Pancreas (tissue), 10 donors: Measurements from ENCODE around the gene ZBTB20. TPM values are rescaled to one million over a fixed set of nuclear protein-coding genes. Genes with fewer than 3 reads are reported as not detected.

Experiments used
- ATAC-seq, 4 donors: fragments of 200-7000 bp; cut with Tn5 transposase; one replicate each; pipeline versions ENCODE4 v1.8.0 to v1.9.1; 2020; ENCODE audit warnings: mild to moderate bottlenecking in 4 of 4, moderate library complexity in 4 of 4
- DNase-seq, 6 donors: peaks; one replicate each; pipeline ENCODE4 v3.0.0-alpha.2; 2020
- FAIRE-seq: peaks from 2 replicates; lab custom pipeline; 2012; peaks lifted over from hg19 to GRCh38; lab: Jason Lieb, UNC
- H3K27ac ChIP-seq, 4 donors: fragments of 200-600 bp; sonication (generic); 1 replicate in 3 of 4; 2 replicates in 1 of 4; pipeline versions ENCODE4 v1.5.0 to v1.8.0; 2020
- H3K27me3 ChIP-seq, 4 donors: fragments of 200-600 bp; one replicate each; pipeline ENCODE4 v1.8.0; 2021
- H3K36me3 ChIP-seq, 3 donors: fragments of 200-600 bp; sonication (generic) in 1 of 3; one replicate each; pipeline versions ENCODE4 v1.5.0 to v1.8.0; 2020 to 2021
- H3K4me1 ChIP-seq, 3 donors: fragments of 200-600 bp; one replicate each; pipeline ENCODE4 v1.8.0; 2021
- H3K4me3 ChIP-seq, 4 donors: fragments of 200-600 bp; sonication (generic) in 2 of 4; one replicate each; pipeline versions ENCODE4 v1.5.0 to v1.8.0; 2020 to 2021
- H3K9me3 ChIP-seq, 4 donors: fragments of 200-600 bp; one replicate each; pipeline ENCODE4 v1.8.0; 2021
- WGBS, 2 donors: extraction: QIAGEN DNeasy Blood & Tissue Kit; methylation state at CpG; one replicate each; pipeline ENCODE4 v1.1.7; 2013; 5-methylcytosine and 5-hydroxymethylcytosine counted together
- intact Hi-C, 3 donors: fragments of 100-400 bp; cut with DNase I; formaldehyde crosslinking; loops; one replicate each; pipeline versions ENCODE4 v1.11.1 to v1.14.2; 2022
- polyA plus RNA-seq, 2 donors: library from polyadenylated mRNA; stranded (reverse); fragments of 200-250 nt; gene quantifications; one replicate each; pipeline ENCODE4 v1.2.3, GENCODE V29; 2013
- total RNA-seq, 6 donors: library from RNA; stranded (reverse); fragmentation: NEBNext Ultra II Directional in 4 of 6; extraction: Animal tissue kit (Norgen Biotek cat#: 25700) in 4 of 6; gene quantifications; one replicate each; pipeline versions ENCODE4 v1.2.1 to v1.2.4, GENCODE V29; 2021 to 2023
- TF ChIP-seq, protein P1 (sequence below), 4 donors: fragments of 200-600 bp; sonication (generic) in 3 of 4; IDR thresholded peaks; one replicate each; pipeline versions ENCODE4 v1.5.0 to v1.8.0; 2021; ENCODE audit warnings: antibody characterized with exemption in 4 of 4
- donor health status: healthy with polysubstance abuse.
- donor health status: DM: no; HTN: no; CAD: no; lungs with moderate emphysema.
- donor health status: DM: no; HTN: no; CAD: no.
- donor health status: control.
- donor health status: control.
- donor health status: Bipolar disorder and iron deficiency.
- donor health status: DM: yes; HTN: yes; CAD: no.
- donor health status: DM: no; HTN: no; CAD: no.
- donor health status: DM: no; HTN: no; CAD: no.
- donor health status: DM: yes; HTN: yes; CAD: no.

Gene ZBTB20
- total and polyA plus RNA-seq, 8 donors: 1.3 to 81.5 (median 43.7) TPM

DNA sequence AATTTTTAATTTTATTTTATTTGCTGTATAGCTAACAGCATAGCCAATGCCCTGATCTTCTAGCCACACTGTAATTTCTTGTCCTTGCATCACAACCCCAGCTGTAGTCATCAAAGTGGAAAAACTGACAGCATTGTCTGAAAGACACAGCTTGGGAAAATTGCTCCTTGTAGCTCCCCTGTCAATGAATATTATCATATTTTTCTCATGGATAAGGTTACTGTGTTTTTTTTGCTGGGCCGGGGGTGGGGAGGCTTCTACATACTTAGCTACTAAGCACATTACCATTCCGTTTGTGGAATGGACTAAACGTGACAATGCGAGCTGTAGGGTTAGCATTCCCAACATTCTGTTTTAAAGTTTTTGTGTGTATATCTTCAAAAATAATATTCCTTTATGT lies 472.0 kb downstream of the ZBTB20 start:
- H3K27ac ChIP-seq: no peak overlapping the region
- WGBS, 2 donors: 80 to 89% methylated on average over 4 of the region's 4 CpGs
- peaks cover 0 to 5% (median 0%) of the 10 kb centered on the region in 3 donors for H3K4me1 ChIP-seq
- FAIRE-seq: no peak
- no peak for ATAC-seq
- no peaks in the 10 kb centered on the region for H3K9me3 ChIP-seq
- H3K4me3 ChIP-seq: no peak overlapping the region
- intact Hi-C loops: no loop called here
- H3K27me3 ChIP-seq: no peaks in the 10 kb centered on the region
- TF ChIP-seq, protein P1, sequence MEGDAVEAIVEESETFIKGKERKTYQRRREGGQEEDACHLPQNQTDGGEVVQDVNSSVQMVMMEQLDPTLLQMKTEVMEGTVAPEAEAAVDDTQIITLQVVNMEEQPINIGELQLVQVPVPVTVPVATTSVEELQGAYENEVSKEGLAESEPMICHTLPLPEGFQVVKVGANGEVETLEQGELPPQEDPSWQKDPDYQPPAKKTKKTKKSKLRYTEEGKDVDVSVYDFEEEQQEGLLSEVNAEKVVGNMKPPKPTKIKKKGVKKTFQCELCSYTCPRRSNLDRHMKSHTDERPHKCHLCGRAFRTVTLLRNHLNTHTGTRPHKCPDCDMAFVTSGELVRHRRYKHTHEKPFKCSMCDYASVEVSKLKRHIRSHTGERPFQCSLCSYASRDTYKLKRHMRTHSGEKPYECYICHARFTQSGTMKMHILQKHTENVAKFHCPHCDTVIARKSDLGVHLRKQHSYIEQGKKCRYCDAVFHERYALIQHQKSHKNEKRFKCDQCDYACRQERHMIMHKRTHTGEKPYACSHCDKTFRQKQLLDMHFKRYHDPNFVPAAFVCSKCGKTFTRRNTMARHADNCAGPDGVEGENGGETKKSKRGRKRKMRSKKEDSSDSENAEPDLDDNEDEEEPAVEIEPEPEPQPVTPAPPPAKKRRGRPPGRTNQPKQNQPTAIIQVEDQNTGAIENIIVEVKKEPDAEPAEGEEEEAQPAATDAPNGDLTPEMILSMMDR (IDR thresholded peaks at IDR 0.05): no peak
- H3K36me3 ChIP-seq: no peaks in the 10 kb centered on the region
- DNase-seq: no peak

GRCh38 chr3:114674036-114674435 lies 473.1 kb downstream of the ZBTB20 start:
- Histone ChIP-seq H3K36me3 (no peaks in the 10 kb centered on the region), H3K4me1 (peaks cover 0 to 9% (median 0%) of the 10 kb centered on the region in 3 donors), H3K9me3 (no peaks in the 10 kb centered on the region), H3K4me3 (no peak overlapping the region), H3K27me3 (no peaks in the 10 kb centered on the region), H3K27ac (no peak overlapping the region)
- WGBS, 2 donors: 73 to 83% methylated on average over 2 of the region's 2 CpGs
- DNase-seq: no peak
- no peak for ATAC-seq
- TF ChIP-seq, protein P1 (IDR thresholded peaks at IDR 0.05): no peak
- intact Hi-C loops: no loop called here
- FAIRE-seq: no peak

- Histone ChIP-seq H3K9me3 (no peaks in the 10 kb centered on the region), H3K4me1 (peaks cover 0 to 9% (median 0%) of the 10 kb centered on the region in 3 donors), H3K27ac (no peak overlapping the region), H3K27me3 (no peaks in the 10 kb centered on the region), H3K4me3 (no peak overlapping the region), H3K36me3 (no peaks in the 10 kb centered on the region)
- no peak for ATAC-seq
- intact Hi-C loops: no loop called here
- FAIRE-seq: no peak
- TF ChIP-seq, protein P1 (IDR thresholded peaks at IDR 0.05): no peak
- no peak for DNase-seq
- WGBS, 2 donors: 66 to 67% methylated on average over 2 of the region's 2 CpGs
Observed at GRCh38 chr3:114673481-114673880, 473.6 kb downstream of the ZBTB20 start.

DNA sequence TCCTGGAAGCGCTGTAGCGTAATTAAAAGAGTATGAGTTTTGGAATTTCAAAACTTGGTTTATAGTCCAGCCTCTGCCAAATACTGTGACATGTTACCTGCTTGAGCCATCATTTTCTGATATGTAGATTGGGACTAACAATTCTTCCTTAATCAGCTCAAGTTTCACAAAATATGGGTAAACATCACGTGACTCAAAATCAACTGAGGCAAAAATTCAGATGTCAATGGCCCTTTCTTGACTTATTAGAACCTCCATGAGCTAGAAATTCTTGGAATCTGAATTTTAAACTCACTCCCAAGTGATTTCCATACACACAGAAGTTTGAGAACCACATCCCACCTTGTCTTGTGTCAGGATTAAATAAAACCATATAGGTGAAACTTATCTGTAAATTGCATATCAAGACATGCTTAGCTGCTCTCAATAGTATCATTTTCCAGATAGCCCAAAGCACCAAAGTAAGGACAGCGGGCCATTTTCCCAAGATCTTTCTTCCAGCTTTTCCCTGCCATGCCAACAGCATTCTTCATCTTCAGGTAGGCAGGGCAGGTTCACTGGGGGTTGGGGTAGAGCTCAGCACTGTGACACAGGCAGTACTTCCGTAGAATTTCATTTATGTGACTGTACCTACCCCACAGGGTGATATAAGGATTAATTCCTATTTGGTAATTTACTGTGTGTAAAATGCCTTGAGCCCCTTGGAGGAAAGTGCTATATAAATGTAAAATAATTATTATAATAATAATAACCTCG lies 474.2 kb downstream of the ZBTB20 start:
- Histone ChIP-seq H3K4me1 (peaks cover 0 to 9% (median 0%) of the 10 kb centered on the region in 3 donors), H3K27me3 (no peaks in the 10 kb centered on the region), H3K4me3 (no peak overlapping the region), H3K9me3 (no peaks in the 10 kb centered on the region), H3K36me3 (no peaks in the 10 kb centered on the region), H3K27ac (no peak overlapping the region)
- WGBS, 2 donors: 91 to 95% methylated on average over 6 of the region's 6 CpGs
- ATAC-seq: no peak
- TF ChIP-seq, protein P1 (IDR thresholded peaks at IDR 0.05): no peak
- intact Hi-C loops: no loop called here
- FAIRE-seq: no peak
- DNase-seq: no peak
